HG02623 (cell line): ENCODE data around the gene HELZ.
"Not testable (repeated sequence)": the region's sequence is repeated elsewhere in the genome, so short reads cannot be mapped to it uniquely, and the experiment has no call there.

ENCODE experiments used
- ATAC-seq: cut with Tn5 transposase; IDR thresholded peaks from one replicate; pipeline ENCODE4 v1.9.1; 2021; ENCODE audit warnings: moderate library complexity; ENCODE audit not compliant: unreplicated experiment

HELZ gene

GRCh38 chr17:67265436-67266019 is 20.5 kb upstream of the HELZ start:
- ATAC-seq = no peak

GRCh38 chr17:67262435-67263117 is 17.6 kb upstream of the HELZ start:
- no peak for ATAC-seq

GRCh38 chr17:67260170-67260987 is 15.4 kb upstream of the HELZ start:
- ATAC-seq = no peak

- ATAC-seq = no peak
These were observed 13.9 kb upstream of the HELZ start for GRCh38 chr17:67258821-67259468.

GRCh38 chr17:67256075-67256732 is 11.2 kb upstream of the HELZ start:
- no peak for ATAC-seq

- ATAC-seq = no peak
These were observed 8.4 kb upstream of the HELZ start for GRCh38 chr17:67253384-67253783.

GRCh38 chr17:67251586-67251985 is 6.6 kb upstream of the HELZ start:
- ATAC-seq = not testable (repeated sequence)

- ATAC-seq = no peak
These were observed 3.3 kb upstream of the HELZ start for GRCh38 chr17:67248291-67248690.

GRCh38 chr17:67247416-67247900 is 2.5 kb upstream of the HELZ start:
- no peak for ATAC-seq

GRCh38 chr17:67246653-67247415 is 1.8 kb upstream of the HELZ start:
- ATAC-seq = peak; percentile 50

- ATAC-seq = no peak
These were observed 1.3 kb upstream of the HELZ start for GRCh38 chr17:67246403-67246652.

GRCh38 chr17:67245694-67246402 is 852 bp upstream of the HELZ start:
- no peak for ATAC-seq

GRCh38 chr17:67244431-67245072 is 444 bp downstream of the HELZ start:
- no peak for ATAC-seq

GRCh38 chr17:67243284-67243683 is 1.7 kb downstream of the HELZ start:
- ATAC-seq = no peak

GRCh38 chr17:67241719-67242341 is 3.2 kb downstream of the HELZ start:
- ATAC-seq = no peak

- no peak for ATAC-seq
These were observed 5.4 kb downstream of the HELZ start for GRCh38 chr17:67239597-67239996.

GRCh38 chr17:67238991-67239390 is 6.0 kb downstream of the HELZ start:
- ATAC-seq = no peak

- no peak for ATAC-seq
These were observed 12.6 kb downstream of the HELZ start for GRCh38 chr17:67232441-67232840.
